Stimulated activated CD8-positive, alpha-beta memory T cell treated with anti-CD3 and anti-CD28 coated beads, Interleukin-4, amount 100 ng/mL, for 4 hours (primary cell): ENCODE data around the gene MECR.
A peak's percentile ranks its signal among the peaks of the same experiment; 100 is the strongest.

Experiments used
- DNase-seq, 2 donors: peaks; one replicate each; pipeline ENCODE4 v3.0.0-alpha.2; 2020; ENCODE audit warnings: low read depth in 2 of 2, low spot score in 1 of 2

The MECR gene, protein sequence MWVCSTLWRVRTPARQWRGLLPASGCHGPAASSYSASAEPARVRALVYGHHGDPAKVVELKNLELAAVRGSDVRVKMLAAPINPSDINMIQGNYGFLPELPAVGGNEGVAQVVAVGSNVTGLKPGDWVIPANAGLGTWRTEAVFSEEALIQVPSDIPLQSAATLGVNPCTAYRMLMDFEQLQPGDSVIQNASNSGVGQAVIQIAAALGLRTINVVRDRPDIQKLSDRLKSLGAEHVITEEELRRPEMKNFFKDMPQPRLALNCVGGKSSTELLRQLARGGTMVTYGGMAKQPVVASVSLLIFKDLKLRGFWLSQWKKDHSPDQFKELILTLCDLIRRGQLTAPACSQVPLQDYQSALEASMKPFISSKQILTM

GRCh38 chr1:29230553-29231378 lies at the start of gene MECR:
Gene MECR, minus strand, starts transcription at chr1:29230934. Its CDS starts 28 bp downstream, at chr1:29230906.
- peak; percentile 90 to 93 for DNase-seq

GRCh38 chr1:29279951-29280391 lies 49.2 kb upstream of the MECR start:
- DNase-seq: no peak

- DNase-seq: no peak
Observed at GRCh38 chr1:29279406-29279805, 48.7 kb upstream of the MECR start.

DNA sequence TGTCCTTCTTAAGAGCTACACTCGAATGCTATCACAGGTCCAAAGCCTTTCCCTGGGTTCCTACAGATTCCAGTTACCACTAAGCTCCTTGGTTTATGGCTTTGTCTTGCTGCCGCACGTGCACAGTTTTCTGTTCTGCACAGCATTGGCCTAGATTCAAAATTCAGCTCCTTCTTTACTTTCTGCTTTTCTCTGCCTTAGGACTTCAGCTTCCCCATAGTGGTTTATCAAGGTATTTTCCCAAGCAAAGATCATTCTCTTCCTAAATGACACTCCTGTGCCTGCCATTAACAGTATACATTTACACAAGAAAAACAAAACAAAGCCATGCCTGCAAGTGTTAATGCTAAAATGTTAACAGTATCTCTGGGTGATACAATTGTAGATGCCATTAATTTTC lies 47.4 kb upstream of the MECR start:
- no peak for DNase-seq

GRCh38 chr1:29275435-29275834 lies 44.7 kb upstream of the MECR start:
- no peak for DNase-seq

DNA sequence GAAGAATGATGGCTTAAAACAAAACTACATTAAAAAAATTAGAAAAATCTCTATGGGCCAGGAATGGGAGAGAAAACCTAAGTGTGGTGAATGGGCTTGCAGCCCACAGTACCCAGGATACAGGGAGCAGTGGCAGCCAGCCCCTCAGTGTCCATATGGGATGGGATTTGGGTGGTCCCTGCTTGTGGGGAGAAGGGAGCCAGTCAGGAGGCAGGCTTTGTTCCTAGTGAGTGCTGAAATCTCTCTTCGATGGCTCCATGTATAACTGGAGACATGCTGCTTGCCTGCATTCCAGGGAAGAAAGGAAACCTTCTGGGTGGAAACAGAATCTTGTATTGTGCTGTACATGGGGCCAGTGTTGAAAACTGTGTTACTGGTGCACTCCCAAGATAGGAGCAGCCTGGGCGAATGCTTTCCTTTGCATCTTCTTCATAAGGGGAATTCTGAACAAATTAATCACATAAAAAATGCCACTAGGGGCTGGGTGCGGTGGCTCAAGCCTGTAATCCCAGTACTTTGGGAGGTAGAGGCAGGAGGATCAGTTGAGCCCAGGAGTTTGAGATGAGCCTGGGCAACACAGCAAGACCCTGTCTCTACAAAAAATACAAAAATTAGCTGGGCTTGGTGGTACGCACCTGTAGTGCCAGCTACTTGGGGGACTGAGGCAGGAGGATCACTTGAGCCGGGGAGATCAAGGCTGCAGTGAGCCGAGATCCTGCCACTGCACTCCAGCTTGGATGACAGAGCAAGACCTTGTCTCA lies 41.6 kb upstream of the MECR start:
- no peak for DNase-seq

DNA sequence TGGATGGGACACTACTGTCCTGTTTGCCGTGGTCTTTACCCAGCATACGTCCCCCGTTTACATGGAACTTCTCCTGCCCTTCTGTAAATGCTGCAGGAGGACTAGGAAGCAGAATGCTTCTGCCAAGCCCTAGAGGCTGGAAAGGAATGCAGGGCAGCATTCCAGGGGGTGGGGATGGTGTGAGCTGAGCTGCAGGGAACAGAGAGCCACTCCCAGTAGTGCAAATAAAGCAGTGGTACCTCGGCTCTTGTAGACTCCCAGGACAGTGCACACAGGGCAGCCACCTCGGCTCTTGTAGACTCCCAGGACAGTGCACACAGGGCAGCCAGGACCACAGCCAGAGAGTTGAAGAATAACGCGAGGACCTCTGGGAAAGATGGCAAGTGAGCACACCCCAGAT lies 41.0 kb upstream of the MECR start:
- no peak for DNase-seq

- no peak for DNase-seq
Observed at GRCh38 chr1:29270929-29271521, 40.3 kb upstream of the MECR start.

GRCh38 chr1:29269382-29269781 lies 38.6 kb upstream of the MECR start:
- DNase-seq: no peak

DNA sequence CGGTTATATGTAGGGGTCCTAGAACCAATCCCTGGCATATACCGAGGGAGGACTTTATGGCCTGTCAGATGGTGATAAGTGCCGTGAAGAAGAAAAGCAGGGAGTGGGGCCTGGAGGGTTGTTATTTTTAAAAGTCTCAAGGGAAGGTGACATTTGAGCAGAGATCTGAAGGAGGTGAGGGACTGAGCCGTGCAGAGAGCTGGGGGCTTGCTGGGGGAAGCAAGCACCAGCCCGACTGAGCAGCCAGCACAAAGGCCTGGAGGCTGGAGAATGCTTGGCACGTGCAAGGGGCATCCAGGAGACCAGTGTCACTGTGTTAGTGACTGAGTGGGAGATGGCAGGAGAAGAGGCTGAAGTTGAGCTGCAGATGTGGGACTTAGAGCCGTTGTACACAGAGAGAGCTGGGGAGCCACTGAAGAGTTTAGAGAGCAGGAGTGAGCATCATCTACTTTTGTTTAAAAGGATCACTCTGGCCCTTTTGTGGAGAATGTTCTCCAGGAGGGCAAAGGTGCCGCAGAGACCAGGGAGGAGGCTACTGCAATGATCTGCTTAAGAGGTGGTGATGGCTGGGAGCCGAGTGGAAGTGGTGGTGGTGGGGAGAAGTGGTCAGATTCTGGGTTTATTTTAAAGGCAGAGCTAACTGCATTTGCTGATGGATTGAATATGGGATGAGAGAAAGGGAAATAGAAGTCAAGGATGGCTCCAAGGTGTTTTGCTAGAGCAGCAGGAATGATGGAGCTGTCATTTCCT lies 36.8 kb upstream of the MECR start:
- DNase-seq: no peak

DNA sequence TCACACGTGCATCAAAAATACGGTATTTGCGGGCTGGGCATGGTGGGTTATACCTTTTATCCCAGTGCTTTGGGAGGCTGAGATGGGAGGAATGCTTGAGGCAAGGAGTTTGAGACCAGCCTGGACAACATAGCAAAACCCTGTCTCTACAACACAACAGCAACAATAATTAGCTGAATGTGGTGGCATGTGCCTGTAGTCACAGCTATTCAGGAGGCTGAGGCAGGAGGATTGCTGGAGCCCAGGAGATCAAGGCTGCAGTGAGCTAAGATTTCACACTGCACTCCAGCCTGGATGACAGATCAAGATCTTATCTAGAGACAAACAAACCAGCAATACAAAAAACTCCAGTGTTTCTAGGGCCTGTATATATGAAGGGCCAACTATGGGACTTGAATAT lies 36.2 kb upstream of the MECR start:
- no peak for DNase-seq

- DNase-seq: no peak
Observed at GRCh38 chr1:29264773-29265389, 34.1 kb upstream of the MECR start.

GRCh38 chr1:29260531-29260930 lies 29.8 kb upstream of the MECR start:
- DNase-seq: no peak

- no peak for DNase-seq
Observed at GRCh38 chr1:29259802-29260441, 29.2 kb upstream of the MECR start.

GRCh38 chr1:29258976-29259801 lies 28.5 kb upstream of the MECR start:
- DNase-seq: no peak

GRCh38 chr1:29258189-29258975 lies 27.6 kb upstream of the MECR start:
- DNase-seq: no peak

GRCh38 chr1:29256979-29257804 lies 26.5 kb upstream of the MECR start:
- no peak for DNase-seq
